ENCODE results near the gene IQCH. TPM values are rescaled to one million over a fixed set of nuclear protein-coding genes. Genes with fewer than 3 reads are reported as not detected.

Gene IQCH
- total RNA-seq, 1 donor from 2014 or later: 1.5 TPM

- no peaks in the 10 kb centered on the region for H3K4me1 ChIP-seq
- TF ChIP-seq POLR2AphosphoS5 (IDR thresholded peaks at IDR 0.05; ENCODE audit: insufficient read depth in 1 of 2, low read depth in 1 of 2) (no peak), CTCF (IDR thresholded peaks at IDR 0.05) (no peak), POLR2A (IDR thresholded peaks at IDR 0.05) (no peak)
- no peak overlapping the region for H3K4me3 ChIP-seq
- intact Hi-C loops (cut with DNase I): no loop called here
- no peak for DNase-seq (ENCODE audit: extremely low spot score in 2 of 2)
- H3K9me3 ChIP-seq: no peaks in the 10 kb centered on the region
- no peaks in the 10 kb centered on the region for H3K36me3 ChIP-seq
- H3K27me3 ChIP-seq: no peaks in the 10 kb centered on the region
- no peak overlapping the region for H3K27ac ChIP-seq
These were observed 119.4 kb downstream of the IQCH start for GRCh38 chr15:67373971-67374370.

- no peaks in the 10 kb centered on the region for H3K9me3 ChIP-seq
- H3K27ac ChIP-seq: no peak overlapping the region
- H3K4me1 ChIP-seq: no peaks in the 10 kb centered on the region
- H3K4me3 ChIP-seq: no peak overlapping the region
- no peaks in the 10 kb centered on the region for H3K27me3 ChIP-seq
- no peak for TF ChIP-seq POLR2A (IDR thresholded peaks at IDR 0.05)
- TF ChIP-seq POLR2AphosphoS5 (IDR thresholded peaks at IDR 0.05; ENCODE audit: insufficient read depth in 1 of 2, low read depth in 1 of 2): no peak
- TF ChIP-seq CTCF (IDR thresholded peaks at IDR 0.05): no peak
- intact Hi-C loops (cut with DNase I): no loop called here
- no peaks in the 10 kb centered on the region for H3K36me3 ChIP-seq
- no peak for DNase-seq (ENCODE audit: extremely low spot score in 2 of 2)
These were observed 124.9 kb downstream of the IQCH start for GRCh38 chr15:67379530-67379929.

GRCh38 chr15:67380921-67381320, 126.3 kb downstream of the IQCH start:
- Histone ChIP-seq H3K9me3 (no peaks in the 10 kb centered on the region), H3K4me1 (no peaks in the 10 kb centered on the region), H3K27ac (no peak overlapping the region), H3K27me3 (no peaks in the 10 kb centered on the region), H3K36me3 (no peaks in the 10 kb centered on the region), H3K4me3 (no peak overlapping the region)
- no peak for TF ChIP-seq CTCF (IDR thresholded peaks at IDR 0.05)
- no peak for TF ChIP-seq POLR2A (IDR thresholded peaks at IDR 0.05)
- TF ChIP-seq POLR2AphosphoS5 (IDR thresholded peaks at IDR 0.05; ENCODE audit: insufficient read depth in 1 of 2, low read depth in 1 of 2): no peak
- no peak for DNase-seq (ENCODE audit: extremely low spot score in 2 of 2)
- intact Hi-C loops (cut with DNase I): no loop called here

GRCh38 chr15:67381416-67382045, 126.9 kb downstream of the IQCH start:
- Histone ChIP-seq H3K4me3 (no peak overlapping the region), H3K27me3 (no peaks in the 10 kb centered on the region), H3K36me3 (no peaks in the 10 kb centered on the region), H3K9me3 (no peaks in the 10 kb centered on the region), H3K4me1 (no peaks in the 10 kb centered on the region), H3K27ac (no peak overlapping the region)
- no peak for TF ChIP-seq POLR2A (IDR thresholded peaks at IDR 0.05)
- no peak for TF ChIP-seq POLR2AphosphoS5 (IDR thresholded peaks at IDR 0.05; ENCODE audit: insufficient read depth in 1 of 2, low read depth in 1 of 2)
- no peak for TF ChIP-seq CTCF (IDR thresholded peaks at IDR 0.05)
- no peak for DNase-seq (ENCODE audit: extremely low spot score in 2 of 2)
- intact Hi-C loops (cut with DNase I): no loop called here

- no peaks in the 10 kb centered on the region for H3K9me3 ChIP-seq
- intact Hi-C loops (cut with DNase I): no loop called here
- no peak for DNase-seq (ENCODE audit: extremely low spot score in 2 of 2)
- no peak overlapping the region for H3K4me3 ChIP-seq
- H3K4me1 ChIP-seq: no peaks in the 10 kb centered on the region
- H3K27ac ChIP-seq: no peak overlapping the region
- H3K27me3 ChIP-seq: no peaks in the 10 kb centered on the region
- H3K36me3 ChIP-seq: no peaks in the 10 kb centered on the region
- TF ChIP-seq POLR2AphosphoS5 (IDR thresholded peaks at IDR 0.05; ENCODE audit: insufficient read depth in 1 of 2, low read depth in 1 of 2) (no peak), CTCF (IDR thresholded peaks at IDR 0.05) (no peak), POLR2A (IDR thresholded peaks at IDR 0.05) (no peak)
These were observed 128.1 kb downstream of the IQCH start for GRCh38 chr15:67382723-67383122.

Measured in vagina (tissue), 2 donors.